Immature natural killer cell (primary cell): ENCODE measurements around the gene BPIFB6. TPM values are rescaled to one million over a fixed set of nuclear protein-coding genes. Genes with fewer than 3 reads are reported as not detected.

Experiments
- DNase-seq, 3 donors: peaks; one replicate each; pipeline ENCODE4 v3.0.0; 2022; ENCODE audit warnings: mixed read lengths in 1 of 3
- H3K27ac Mint-ChIP-seq, 6 donors: one replicate each; pipeline ENCODE4 v1.8.0; 2020; ENCODE audit warnings: mixed read lengths in 6 of 6, mild to moderate bottlenecking in 5 of 6, inconsistent platforms in 4 of 6, moderate library complexity in 3 of 6
- H3K27me3 Mint-ChIP-seq, 3 donors: one replicate each; pipeline ENCODE4 v1.8.0; 2020 to 2021; ENCODE audit warnings: low read depth in 3 of 3, mild to moderate bottlenecking in 3 of 3, mixed read lengths in 3 of 3, moderate library complexity in 3 of 3, inconsistent platforms in 1 of 3
- H3K36me3 Mint-ChIP-seq, 3 donors: one replicate each; pipeline ENCODE4 v1.8.0; 2020; ENCODE audit warnings: mixed read lengths in 3 of 3, inconsistent platforms in 2 of 3, mild to moderate bottlenecking in 2 of 3
- H3K4me1 Mint-ChIP-seq, 2 donors: one replicate each; pipeline ENCODE4 v1.8.0; 2020; ENCODE audit warnings: inconsistent platforms in 2 of 2, mild to moderate bottlenecking in 2 of 2, mixed read lengths in 2 of 2, moderate library complexity in 1 of 2
- H3K4me3 Mint-ChIP-seq, 5 donors: one replicate each; pipeline ENCODE4 v1.8.0; 2020; ENCODE audit warnings: mild to moderate bottlenecking in 5 of 5, mixed read lengths in 5 of 5, inconsistent platforms in 3 of 5, moderate library complexity in 3 of 5
- H3K9me3 Mint-ChIP-seq, 6 donors: one replicate each; pipeline ENCODE4 v1.8.0; 2020; ENCODE audit warnings: mild to moderate bottlenecking in 6 of 6, mixed read lengths in 6 of 6, inconsistent platforms in 4 of 6, moderate library complexity in 3 of 6
- polyA plus RNA-seq, 3 donors: library from polyadenylated mRNA; unstranded; fragments of 300-500 nt; fragmentation: Illumina TruSeq; gene quantifications; one replicate each; pipeline ENCODE4 v1.2.3, GENCODE V29; 2021

The BPIFB6 gene
- polyA plus RNA-seq, 3 donors from 2014 or later: not detected

DNA sequence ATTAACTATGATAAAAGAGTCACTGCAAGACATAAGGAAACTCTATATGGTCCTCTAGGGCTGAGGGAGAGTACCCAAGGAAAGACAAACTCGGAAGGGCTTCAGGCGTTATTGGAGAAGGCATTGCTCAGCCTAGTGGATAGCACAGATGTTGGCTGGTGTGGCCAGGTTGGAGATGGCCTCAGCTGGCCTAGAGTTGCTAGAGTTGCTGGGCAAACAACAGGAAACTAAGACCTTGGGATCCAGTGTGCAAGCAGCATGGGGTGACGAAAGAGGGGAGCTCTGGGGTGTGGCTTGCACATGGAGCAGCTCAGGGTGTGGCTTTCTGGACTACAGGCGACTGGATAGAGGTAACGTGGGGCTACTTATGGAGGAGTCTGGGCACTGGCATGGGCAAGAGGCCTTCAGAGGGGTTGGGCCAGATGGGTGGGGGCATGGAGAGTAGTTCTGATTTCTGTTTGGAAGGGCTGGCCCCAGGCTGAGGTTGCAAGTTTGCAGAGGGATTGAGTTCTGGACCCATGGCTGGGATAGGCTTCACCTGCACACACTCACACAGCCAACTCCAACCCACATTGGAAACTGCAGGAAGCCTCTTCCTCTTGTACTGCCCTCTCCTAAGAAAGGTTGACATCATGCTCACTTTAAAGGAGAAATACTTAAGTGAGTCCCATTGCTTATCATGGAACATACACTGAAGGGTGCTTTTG is 5.2 kb upstream of the BPIFB6 start:
- no peak for DNase-seq
- Mint-ChIP-seq H3K27me3 (peaks cover 0 to 5% (median 0%) of the 10 kb centered on the region in 3 donors), H3K27ac (no peak overlapping the region), H3K36me3 (no peaks in the 10 kb centered on the region), H3K4me1 (no peaks in the 10 kb centered on the region), H3K9me3 (no peaks in the 10 kb centered on the region), H3K4me3 (no peak overlapping the region)

GRCh38 chr20:33026779-33027759 is 4.4 kb upstream of the BPIFB6 start:
- H3K27me3 Mint-ChIP-seq: peaks cover 0 to 5% (median 0%) of the 10 kb centered on the region in 3 donors
- no peaks in the 10 kb centered on the region for H3K9me3 Mint-ChIP-seq

GRCh38 chr20:33027769-33028751 is 3.4 kb upstream of the BPIFB6 start:
- DNase-seq: no peak
- Mint-ChIP-seq H3K27ac (no peak overlapping the region), H3K9me3 (no peaks in the 10 kb centered on the region), H3K36me3 (no peaks in the 10 kb centered on the region), H3K27me3 (peaks cover 0 to 5% (median 0%) of the 10 kb centered on the region in 3 donors), H3K4me3 (no peak overlapping the region), H3K4me1 (no peaks in the 10 kb centered on the region)

More at GRCh38 chr20:33026779-33027759, 4.4 kb upstream of the BPIFB6 start:
- Mint-ChIP-seq H3K4me3 (no peak overlapping the region), H3K36me3 (no peaks in the 10 kb centered on the region), H3K4me1 (no peaks in the 10 kb centered on the region), H3K27ac (no peak overlapping the region)
- DNase-seq: no peak

DNA sequence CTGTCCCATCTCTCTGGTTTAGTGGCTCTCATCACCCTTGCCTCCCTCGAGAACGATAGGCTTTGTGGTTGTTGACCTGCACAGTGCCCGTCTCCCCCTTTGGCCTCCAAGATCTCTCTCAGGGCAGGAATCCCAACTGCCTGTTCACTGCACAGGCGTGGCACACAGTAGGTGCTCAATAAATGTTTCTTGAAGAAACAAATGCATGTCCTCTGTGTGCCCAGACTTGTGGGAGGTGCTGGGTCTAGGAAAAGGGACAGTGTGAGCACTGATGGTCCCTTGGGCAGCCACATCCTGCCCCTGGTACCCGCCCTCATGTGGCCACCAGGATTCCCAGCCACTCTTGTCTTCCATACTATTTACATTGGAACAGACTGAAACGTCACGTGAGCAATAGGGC is 2.6 kb upstream of the BPIFB6 start:
- no peaks in the 10 kb centered on the region for H3K4me1 Mint-ChIP-seq
- H3K9me3 Mint-ChIP-seq: no peaks in the 10 kb centered on the region
- peaks cover 0 to 7% (median 0%) of the 10 kb centered on the region in 3 donors for H3K27me3 Mint-ChIP-seq
- no peak overlapping the region for H3K27ac Mint-ChIP-seq
- no peaks in the 10 kb centered on the region for H3K36me3 Mint-ChIP-seq
- no peak overlapping the region for H3K4me3 Mint-ChIP-seq
- no peak for DNase-seq

DNA sequence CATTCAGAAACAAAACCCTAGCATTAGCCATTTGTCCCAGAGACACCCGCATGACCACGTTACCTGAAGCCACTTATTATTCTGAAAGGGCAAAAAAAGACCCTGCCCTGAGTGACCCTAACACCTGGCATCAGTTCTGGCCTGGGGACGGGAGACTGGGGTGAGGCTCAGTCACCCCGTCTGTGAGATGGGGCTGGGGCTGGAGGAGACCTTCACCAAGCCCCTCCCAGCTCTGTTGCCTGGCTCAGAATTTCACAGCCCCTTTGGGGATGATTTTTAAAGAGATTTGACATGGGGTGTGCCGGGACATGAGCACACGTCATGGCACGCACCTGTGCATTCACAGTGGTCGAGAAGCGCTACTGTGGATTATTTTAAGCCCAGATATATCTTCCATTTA is 1.4 kb upstream of the BPIFB6 start:
- H3K27ac Mint-ChIP-seq: no peak overlapping the region
- H3K9me3 Mint-ChIP-seq: no peaks in the 10 kb centered on the region
- no peaks in the 10 kb centered on the region for H3K36me3 Mint-ChIP-seq
- H3K27me3 Mint-ChIP-seq: peaks cover 0 to 7% (median 0%) of the 10 kb centered on the region in 3 donors
- no peaks in the 10 kb centered on the region for H3K4me1 Mint-ChIP-seq
- DNase-seq: no peak
- no peak overlapping the region for H3K4me3 Mint-ChIP-seq

GRCh38 chr20:33030569-33030968 is 879 bp upstream of the BPIFB6 start:
- DNase-seq: no peak
- H3K4me1 Mint-ChIP-seq: no peaks in the 10 kb centered on the region
- H3K36me3 Mint-ChIP-seq: no peaks in the 10 kb centered on the region
- no peak overlapping the region for H3K4me3 Mint-ChIP-seq
- H3K27ac Mint-ChIP-seq: no peak overlapping the region
- no peaks in the 10 kb centered on the region for H3K9me3 Mint-ChIP-seq
- H3K27me3 Mint-ChIP-seq: peaks cover 0 to 7% (median 2%) of the 10 kb centered on the region in 3 donors

DNA sequence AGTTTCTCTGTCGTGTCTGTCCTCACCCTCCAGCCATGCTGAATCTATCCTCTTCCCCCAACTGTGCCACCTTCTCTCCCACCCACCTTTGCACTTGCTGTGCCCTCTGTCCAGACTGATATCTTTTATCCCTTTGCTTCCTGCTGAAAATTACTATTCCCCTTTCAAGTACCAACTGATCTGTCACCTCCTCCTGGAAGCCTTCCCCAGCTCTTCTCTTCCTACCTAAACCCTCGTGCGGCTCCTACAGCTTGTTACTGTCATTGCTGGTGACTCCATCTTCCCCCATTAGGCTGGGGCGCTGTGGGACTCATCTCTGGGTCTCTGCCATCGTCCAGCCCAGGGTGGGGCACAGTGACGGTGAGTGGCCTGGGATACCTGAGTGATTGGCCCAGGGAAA is 1.1 kb downstream of the BPIFB6 start:
- Mint-ChIP-seq H3K4me1 (no peaks in the 10 kb centered on the region), H3K9me3 (no peaks in the 10 kb centered on the region), H3K4me3 (no peak overlapping the region), H3K27me3 (peaks cover 0 to 4% (median 3%) of the 10 kb centered on the region in 3 donors), H3K27ac (no peak overlapping the region), H3K36me3 (no peaks in the 10 kb centered on the region)
- no peak for DNase-seq

DNA sequence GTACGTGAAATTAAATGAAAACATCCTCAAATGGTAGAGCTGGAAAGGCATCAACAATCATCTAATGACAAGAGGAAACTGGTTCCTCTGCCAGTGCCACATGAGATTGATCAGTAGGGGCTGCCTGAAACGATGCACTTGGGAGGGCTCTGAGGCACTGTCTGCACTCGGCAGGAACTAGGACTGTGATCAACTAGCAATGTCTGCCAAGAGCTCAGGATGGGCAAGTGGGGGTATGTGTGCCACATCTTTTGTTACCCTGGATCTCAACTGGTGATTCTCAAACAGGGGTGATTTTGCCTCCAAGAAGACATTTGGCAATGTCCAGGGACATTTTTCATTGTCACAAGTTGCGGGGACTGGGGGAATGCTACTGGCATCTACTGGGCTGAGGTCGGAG is 1.9 kb downstream of the BPIFB6 start:
- H3K4me3 Mint-ChIP-seq: no peak overlapping the region
- H3K27ac Mint-ChIP-seq: no peak overlapping the region
- H3K36me3 Mint-ChIP-seq: no peaks in the 10 kb centered on the region
- no peaks in the 10 kb centered on the region for H3K4me1 Mint-ChIP-seq
- peaks cover 0 to 4% (median 4%) of the 10 kb centered on the region in 3 donors for H3K27me3 Mint-ChIP-seq
- no peak for DNase-seq
- no peaks in the 10 kb centered on the region for H3K9me3 Mint-ChIP-seq

DNA sequence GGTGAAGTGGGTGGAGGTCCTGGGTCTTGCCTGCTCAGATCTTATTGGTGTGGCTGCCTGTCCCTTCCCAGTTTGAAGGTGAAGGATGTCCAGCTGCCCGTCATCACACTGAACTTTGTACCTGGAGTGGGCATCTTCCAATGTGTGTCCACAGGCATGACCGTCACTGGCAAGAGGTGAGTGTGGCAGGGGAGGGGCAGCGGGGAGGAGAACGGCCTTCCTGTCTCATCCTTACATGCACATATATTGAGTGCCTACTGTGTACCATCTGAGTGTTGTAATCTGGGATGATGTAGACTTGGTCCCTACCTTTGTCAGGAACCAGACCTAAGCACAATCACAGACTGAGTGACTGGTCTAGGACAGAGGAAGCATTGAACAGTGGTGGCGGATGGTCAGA is 2.7 kb downstream of the BPIFB6 start:
- H3K27me3 Mint-ChIP-seq: peaks cover 0 to 4% (median 4%) of the 10 kb centered on the region in 3 donors
- no peaks in the 10 kb centered on the region for H3K4me1 Mint-ChIP-seq
- H3K36me3 Mint-ChIP-seq: no peaks in the 10 kb centered on the region
- H3K9me3 Mint-ChIP-seq: no peaks in the 10 kb centered on the region
- no peak overlapping the region for H3K27ac Mint-ChIP-seq
- DNase-seq: no peak
- H3K4me3 Mint-ChIP-seq: no peak overlapping the region

- no peak overlapping the region for H3K4me3 Mint-ChIP-seq
- H3K27ac Mint-ChIP-seq: no peak overlapping the region
- peaks cover 0 to 4% (median 4%) of the 10 kb centered on the region in 3 donors for H3K27me3 Mint-ChIP-seq
- no peak for DNase-seq
- H3K36me3 Mint-ChIP-seq: no peaks in the 10 kb centered on the region
- no peaks in the 10 kb centered on the region for H3K9me3 Mint-ChIP-seq
- H3K4me1 Mint-ChIP-seq: no peaks in the 10 kb centered on the region
These were observed 3.5 kb downstream of the BPIFB6 start for GRCh38 chr20:33034901-33035492.

GRCh38 chr20:33037456-33037855 is 6.0 kb downstream of the BPIFB6 start:
- H3K4me1 Mint-ChIP-seq: no peaks in the 10 kb centered on the region
- no peak for DNase-seq
- no peak overlapping the region for H3K4me3 Mint-ChIP-seq
- H3K9me3 Mint-ChIP-seq: no peaks in the 10 kb centered on the region
- H3K36me3 Mint-ChIP-seq: no peaks in the 10 kb centered on the region
- peaks cover 0 to 7% (median 3%) of the 10 kb centered on the region in 3 donors for H3K27me3 Mint-ChIP-seq
- H3K27ac Mint-ChIP-seq: no peak overlapping the region

DNA sequence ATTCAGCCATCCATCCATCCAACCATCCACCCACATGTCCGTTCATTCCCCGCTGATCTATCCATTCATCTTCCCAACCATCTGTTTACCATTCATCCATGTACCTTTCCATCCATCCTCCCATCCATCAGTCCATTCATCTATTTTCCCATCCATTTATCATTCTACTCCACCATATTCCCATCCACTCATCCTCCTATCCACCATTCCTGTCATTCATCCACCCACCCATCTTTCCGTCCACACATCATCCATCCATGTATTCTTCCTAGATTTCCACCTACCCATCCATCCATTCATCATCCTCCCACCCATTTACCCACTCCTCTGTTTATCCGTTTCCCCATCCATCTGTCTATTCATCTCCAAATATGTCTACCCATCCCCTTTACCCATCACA is 6.8 kb downstream of the BPIFB6 start:
- no peak for DNase-seq
- Mint-ChIP-seq H3K36me3 (no peaks in the 10 kb centered on the region), H3K9me3 (no peaks in the 10 kb centered on the region), H3K4me1 (no peaks in the 10 kb centered on the region), H3K27me3 (peaks cover 0 to 7% (median 3%) of the 10 kb centered on the region in 3 donors), H3K27ac (no peak overlapping the region), H3K4me3 (no peak overlapping the region)

DNA sequence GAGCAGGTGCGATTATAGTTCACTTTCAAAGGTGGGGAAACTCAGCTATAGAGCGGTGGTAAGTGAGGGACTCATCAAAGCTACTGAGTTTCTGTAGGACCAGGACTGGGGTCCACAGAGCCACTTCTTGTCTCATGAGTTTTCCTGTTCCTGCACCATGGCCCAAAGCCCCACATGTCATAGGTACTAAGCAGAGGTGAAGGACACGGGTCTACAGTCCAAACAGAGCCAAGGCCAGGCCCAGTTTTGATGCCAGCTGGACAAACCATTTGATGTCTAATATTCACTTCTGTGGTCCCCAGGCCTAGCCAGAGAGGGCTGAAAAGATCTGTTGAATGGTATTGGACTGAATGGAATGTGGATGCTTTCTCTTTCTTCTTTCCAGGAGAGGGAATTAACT is 11.0 kb downstream of the BPIFB6 start:
- Mint-ChIP-seq H3K4me3 (no peak overlapping the region), H3K4me1 (no peaks in the 10 kb centered on the region)

More for the DNA sequence above, 11.0 kb downstream of the BPIFB6 start:
- Mint-ChIP-seq H3K27me3 (peaks cover 0 to 6% (median 3%) of the 10 kb centered on the region in 3 donors), H3K27ac (no peak overlapping the region), H3K36me3 (peaks cover 0 to 4% (median 3%) of the 10 kb centered on the region in 3 donors), H3K9me3 (peaks cover 11 to 21% (median 14%) of the 10 kb centered on the region in 6 donors)
- no peak for DNase-seq
